DND-41 (cell line): ENCODE measurements around the gene HECTD4.

Experiments
- EZH2 ChIP-seq: IDR thresholded peaks from 3 replicates; pipeline ENCODE4 v1.6.1; 2012; ENCODE audit warnings: borderline replicate concordance, low read depth, mild to moderate bottlenecking, moderate library complexity, low read length, inconsistent platforms; ENCODE audit not compliant: severe bottlenecking
- TF ChIP-seq, protein P1 (sequence below): IDR thresholded peaks from 2 replicates; pipeline ENCODE4 v1.5.1; 2012; ENCODE audit warnings: borderline replicate concordance, low read length, moderate library complexity, mild to moderate bottlenecking; ENCODE audit not compliant: poor library complexity, severe bottlenecking; ENCODE audit errors: extremely low read depth

GRCh38 chr12:112194601-112195247 lies 187.5 kb downstream of the HECTD4 start:
- TF ChIP-seq EZH2 = no peak
- TF ChIP-seq, protein P1, sequence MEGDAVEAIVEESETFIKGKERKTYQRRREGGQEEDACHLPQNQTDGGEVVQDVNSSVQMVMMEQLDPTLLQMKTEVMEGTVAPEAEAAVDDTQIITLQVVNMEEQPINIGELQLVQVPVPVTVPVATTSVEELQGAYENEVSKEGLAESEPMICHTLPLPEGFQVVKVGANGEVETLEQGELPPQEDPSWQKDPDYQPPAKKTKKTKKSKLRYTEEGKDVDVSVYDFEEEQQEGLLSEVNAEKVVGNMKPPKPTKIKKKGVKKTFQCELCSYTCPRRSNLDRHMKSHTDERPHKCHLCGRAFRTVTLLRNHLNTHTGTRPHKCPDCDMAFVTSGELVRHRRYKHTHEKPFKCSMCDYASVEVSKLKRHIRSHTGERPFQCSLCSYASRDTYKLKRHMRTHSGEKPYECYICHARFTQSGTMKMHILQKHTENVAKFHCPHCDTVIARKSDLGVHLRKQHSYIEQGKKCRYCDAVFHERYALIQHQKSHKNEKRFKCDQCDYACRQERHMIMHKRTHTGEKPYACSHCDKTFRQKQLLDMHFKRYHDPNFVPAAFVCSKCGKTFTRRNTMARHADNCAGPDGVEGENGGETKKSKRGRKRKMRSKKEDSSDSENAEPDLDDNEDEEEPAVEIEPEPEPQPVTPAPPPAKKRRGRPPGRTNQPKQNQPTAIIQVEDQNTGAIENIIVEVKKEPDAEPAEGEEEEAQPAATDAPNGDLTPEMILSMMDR = no peak
